WTC11 (cell line): ENCODE measurements around the gene ANO1. TPM values are rescaled to one million over a fixed set of nuclear protein-coding genes. Genes with fewer than 3 reads are reported as not detected.

Experiments used
- ATAC-seq: fragments of 200-7000 bp; cut with Tn5 transposase; 2 replicates; pipeline ENCODE4 v1.10.0; 2021; ENCODE audit warnings: mild to moderate bottlenecking, moderate library complexity
- CTCF ChIA-PET: fragments of 300-600 bp; sonication (Branson Sonifier 250); formaldehyde crosslinking; loops from one replicate; lab custom pipeline; 2021; ENCODE audit warnings: antibody characterized with exemption; lab: Charles Lee
- POLR2A ChIA-PET: fragments of 350-600 bp; sonication (Branson Sonifier 250); formaldehyde crosslinking; loops from one replicate; lab custom pipeline; 2021; ENCODE audit warnings: antibody characterized with exemption; lab: Charles Lee
- DNase-seq: peaks from one replicate; pipeline ENCODE4 v3.0.0; 2021; ENCODE audit warnings: low spot score
- H3K27ac Mint-ChIP-seq: 2 replicates; pipeline ENCODE4 v1.8.0; 2021; ENCODE audit warnings: mixed read lengths
- H3K27me3 Mint-ChIP-seq: 2 replicates; pipeline ENCODE4 v1.8.0; 2021; ENCODE audit warnings: low read depth, mild to moderate bottlenecking, moderate library complexity, mixed read lengths
- H3K36me3 Mint-ChIP-seq: 2 replicates; pipeline ENCODE4 v1.8.0; 2021; ENCODE audit warnings: mixed read lengths
- H3K4me1 Mint-ChIP-seq: 2 replicates; pipeline ENCODE4 v1.8.0; 2022; ENCODE audit warnings: mixed read lengths
- H3K4me3 Mint-ChIP-seq: 2 replicates; pipeline ENCODE4 v1.8.0; 2021; ENCODE audit warnings: mild to moderate bottlenecking, moderate library complexity, mixed read lengths
- H3K9me3 Mint-ChIP-seq: 2 replicates; pipeline ENCODE4 v1.8.0; 2021; ENCODE audit warnings: mixed read lengths
- CBFB ChIP-seq: sonication (generic); formaldehyde crosslinking; IDR thresholded peaks from 2 replicates; pipeline ENCODE4 v1.8.1; 2022; ENCODE audit warnings: mild to moderate bottlenecking, low read depth, missing genetic modification reagents
- CTCF ChIP-seq: fragments of 200-600 bp; IDR thresholded peaks from 2 replicates; pipeline ENCODE4 v1.8.0; 2022; ENCODE audit warnings: antibody characterized with exemption
- E2F4 ChIP-seq: sonication (generic); formaldehyde crosslinking; IDR thresholded peaks from 2 replicates; pipeline ENCODE4 v1.8.1; 2022; ENCODE audit warnings: low read depth, mild to moderate bottlenecking, moderate library complexity, missing genetic modification reagents, borderline replicate concordance
- E2F5 ChIP-seq: sonication (generic); formaldehyde crosslinking; IDR thresholded peaks from 2 replicates; pipeline ENCODE4 v1.8.1; 2022; ENCODE audit warnings: mild to moderate bottlenecking, moderate library complexity, missing genetic modification reagents
- FOXP1 ChIP-seq: sonication (generic); formaldehyde crosslinking; IDR thresholded peaks from 2 replicates; pipeline ENCODE4 v1.8.0; 2022; ENCODE audit warnings: missing genetic modification reagents, mild to moderate bottlenecking, moderate library complexity, borderline replicate concordance
- IRF2 ChIP-seq: sonication (generic); formaldehyde crosslinking; IDR thresholded peaks from 2 replicates; pipeline ENCODE4 v1.8.0; 2022; ENCODE audit warnings: low read depth, missing genetic modification reagents, borderline replicate concordance
- MXD4 ChIP-seq: fragments of 250-450 bp; sonication (Bioruptor Pico); IDR thresholded peaks from 2 replicates; pipeline ENCODE4 v1.8.0; 2021; ENCODE audit warnings: mild to moderate bottlenecking, moderate library complexity, borderline replicate concordance
- NFE2L1 ChIP-seq: sonication (generic); formaldehyde crosslinking; IDR thresholded peaks from 2 replicates; pipeline ENCODE4 v1.8.1; 2023; ENCODE audit warnings: missing genetic modification reagents
- NFYB ChIP-seq: sonication (generic); formaldehyde crosslinking; conservative IDR thresholded peaks from 2 replicates; pipeline ENCODE4 v1.8.0; 2022; ENCODE audit warnings: low read depth, missing genetic modification reagents
- PRRX2 ChIP-seq: fragments of 250-450 bp; sonication (Bioruptor Pico); IDR thresholded peaks from 2 replicates; pipeline ENCODE4 v1.8.0; 2021; ENCODE audit warnings: mild to moderate bottlenecking
- RELA ChIP-seq: sonication (generic); formaldehyde crosslinking; IDR thresholded peaks from 2 replicates; pipeline ENCODE4 v1.8.1; 2022; ENCODE audit warnings: missing genetic modification reagents, mild to moderate bottlenecking, borderline replicate concordance
- ZBTB21 ChIP-seq: sonication (generic); formaldehyde crosslinking; IDR thresholded peaks from 2 replicates; pipeline ENCODE4 v1.8.1; 2023; ENCODE audit warnings: mild to moderate bottlenecking, missing genetic modification reagents, borderline replicate concordance
- ZNF232 ChIP-seq: sonication (generic); formaldehyde crosslinking; IDR thresholded peaks from 2 replicates; pipeline ENCODE4 v1.8.0; 2022; ENCODE audit warnings: mild to moderate bottlenecking, missing genetic modification reagents
- ZNF263 ChIP-seq: sonication (generic); formaldehyde crosslinking; IDR thresholded peaks from 2 replicates; pipeline ENCODE4 v1.8.1; 2022; ENCODE audit warnings: low read depth, mild to moderate bottlenecking, moderate library complexity, missing genetic modification reagents
- ZNF416 ChIP-seq: fragments of 250-450 bp; sonication (Bioruptor Pico); IDR thresholded peaks from 2 replicates; pipeline ENCODE4 v1.9.0; 2021; ENCODE audit warnings: mild to moderate bottlenecking, inconsistent platforms
- ZNF423 ChIP-seq: fragments of 250-450 bp; sonication (Bioruptor Pico); IDR thresholded peaks from 2 replicates; pipeline ENCODE4 v2.1.2; 2022; ENCODE audit warnings: mild to moderate bottlenecking, moderate library complexity
- ZNF671 ChIP-seq: fragments of 250-450 bp; sonication (Bioruptor Pico); IDR thresholded peaks from 2 replicates; pipeline ENCODE4 v1.8.0; 2021; ENCODE audit warnings: mild to moderate bottlenecking
- total RNA-seq: library from RNA; stranded (reverse); gene quantifications from 3 replicates; pipeline ENCODE4 v1.2.3, GENCODE V29; 2021
- TF ChIP-seq, protein P1 (sequence below): sonication (generic); formaldehyde crosslinking; IDR thresholded peaks from 2 replicates; pipeline ENCODE4 v1.8.0; 2023; ENCODE audit warnings: missing genetic modification reagents
- TF ChIP-seq, protein P2 (sequence below): sonication (generic); formaldehyde crosslinking; IDR thresholded peaks from 2 replicates; pipeline ENCODE4 v1.8.1; 2023; ENCODE audit warnings: mild to moderate bottlenecking, missing genetic modification reagents
- TF ChIP-seq, protein P3 (sequence below): sonication (generic); formaldehyde crosslinking; IDR thresholded peaks from 2 replicates; pipeline ENCODE4 v1.8.1; 2023; ENCODE audit warnings: mild to moderate bottlenecking, moderate library complexity, missing genetic modification reagents

The ANO1 gene
- total RNA-seq, 1 experiment from 2014 or later, result 4.1 TPM

- TF ChIP-seq ZNF416 (CRISPR knock-in tag) (no peak), ZBTB21 (CRISPR knock-in tag) (no peak)
These were observed 108.3 kb downstream of the ANO1 start (continued) for GRCh38 chr11:70186420-70186819.

DNA sequence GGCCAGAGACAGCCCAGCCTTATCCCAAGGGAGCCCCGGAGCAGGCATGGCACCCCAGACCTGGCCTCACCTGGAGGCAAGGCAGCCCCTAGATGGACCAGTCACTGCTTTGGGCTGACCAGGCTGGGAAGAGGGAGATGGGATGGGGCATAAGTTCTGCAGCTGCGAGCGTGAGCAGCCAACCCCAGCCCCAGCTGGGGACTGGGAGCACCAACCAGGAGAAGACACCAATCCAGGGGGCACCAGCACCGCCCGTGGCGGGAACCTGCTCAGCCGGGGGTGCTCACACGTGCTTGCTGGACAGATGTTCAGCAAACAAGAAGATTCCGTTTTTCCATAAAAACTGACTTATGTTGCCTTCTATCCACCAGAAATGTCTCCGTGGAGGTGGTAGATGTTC is 108.8 kb downstream of the ANO1 start:
- ATAC-seq (no peak), DNase-seq (no peak)
- H3K4me1 Mint-ChIP-seq, result peaks cover 3% of the 10 kb centered on the region
- no peaks in the 10 kb centered on the region for H3K27me3 Mint-ChIP-seq
- no peaks in the 10 kb centered on the region; the same call in 1 of the 2 replicates for H3K9me3 Mint-ChIP-seq
- CTCF ChIA-PET, result interaction anchor here (0.7 to 1.4 kb wide), 3 partner anchors 8 to 272 kb away, joined by 4 to 6 read pairs (median 5); no protein-coding TSS in a partner anchor
- POLR2A ChIA-PET, result no interaction called here
- H3K4me3 Mint-ChIP-seq, result no peak overlapping the region
- no peak overlapping the region for H3K27ac Mint-ChIP-seq
- TF ChIP-seq MXD4, result no peak
- no peak for TF ChIP-seq NFE2L1 (CRISPR knock-in tag)
- TF ChIP-seq IRF2 (CRISPR knock-in tag), result no peak
- no peak for TF ChIP-seq NFYB (CRISPR knock-in tag)
- no peak for TF ChIP-seq E2F4 (CRISPR knock-in tag)
- TF ChIP-seq, protein P1, sequence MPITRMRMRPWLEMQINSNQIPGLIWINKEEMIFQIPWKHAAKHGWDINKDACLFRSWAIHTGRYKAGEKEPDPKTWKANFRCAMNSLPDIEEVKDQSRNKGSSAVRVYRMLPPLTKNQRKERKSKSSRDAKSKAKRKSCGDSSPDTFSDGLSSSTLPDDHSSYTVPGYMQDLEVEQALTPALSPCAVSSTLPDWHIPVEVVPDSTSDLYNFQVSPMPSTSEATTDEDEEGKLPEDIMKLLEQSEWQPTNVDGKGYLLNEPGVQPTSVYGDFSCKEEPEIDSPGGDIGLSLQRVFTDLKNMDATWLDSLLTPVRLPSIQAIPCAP, result no peak
- no peak for TF ChIP-seq ZNF423 (CRISPR knock-in tag)
- TF ChIP-seq ZNF671 (CRISPR knock-in tag), result no peak
- no peak for TF ChIP-seq CBFB (CRISPR knock-in tag)
- H3K36me3 Mint-ChIP-seq, result no peaks in the 10 kb centered on the region

DNA sequence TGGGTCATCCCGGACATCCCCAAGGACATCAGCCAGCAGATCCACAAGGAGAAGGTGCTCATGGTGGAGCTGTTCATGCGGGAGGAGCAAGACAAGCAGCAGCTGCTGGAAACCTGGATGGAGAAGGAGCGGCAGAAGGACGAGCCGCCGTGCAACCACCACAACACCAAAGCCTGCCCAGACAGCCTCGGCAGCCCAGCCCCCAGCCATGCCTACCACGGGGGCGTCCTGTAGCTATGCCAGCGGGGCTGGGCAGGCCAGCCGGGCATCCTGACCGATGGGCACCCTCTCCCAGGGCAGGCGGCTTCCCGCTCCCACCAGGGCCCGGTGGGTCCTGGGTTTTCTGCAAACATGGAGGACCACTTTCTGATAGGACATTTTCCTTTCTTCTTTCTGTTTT is 109.7 kb downstream of the ANO1 start:
- Mint-ChIP-seq H3K9me3 (no peaks in the 10 kb centered on the region; the same call in 1 of the 2 replicates), H3K27me3 (no peaks in the 10 kb centered on the region), H3K27ac (no peak overlapping the region), H3K4me1 (peaks cover 3% of the 10 kb centered on the region), H3K4me3 (no peak overlapping the region), H3K36me3 (no peaks in the 10 kb centered on the region)
- TF ChIP-seq PRRX2, result no peak
- TF ChIP-seq ZNF423 (CRISPR knock-in tag), result no peak
- TF ChIP-seq E2F5 (CRISPR knock-in tag), result no peak
- TF ChIP-seq ZNF232 (CRISPR knock-in tag), result no peak
- TF ChIP-seq ZNF416 (CRISPR knock-in tag), result no peak
- TF ChIP-seq CTCF, result no peak
- no peak for TF ChIP-seq ZNF263 (CRISPR knock-in tag)
- no peak for TF ChIP-seq FOXP1 (CRISPR knock-in tag)
- DNase-seq, result no peak
- ChIA-PET POLR2A (interaction anchor here (0.5 kb wide), 1 partner anchor 60 kb away, joined by 3 read pairs; no protein-coding TSS in a partner anchor), CTCF (interaction anchor here (0.9 to 1.6 kb wide), 4 partner anchors 9 to 269 kb away, joined by 3 to 6 read pairs (median 4); no protein-coding TSS in a partner anchor)
- no peak for ATAC-seq

GRCh38 chr11:70189622-70190021 is 111.5 kb downstream of the ANO1 start:
- ChIA-PET POLR2A (no interaction called here), CTCF (no interaction called here)
- ATAC-seq (no peak), DNase-seq (no peak)
- Mint-ChIP-seq H3K36me3 (no peaks in the 10 kb centered on the region), H3K4me3 (no peak overlapping the region), H3K9me3 (no peaks in the 10 kb centered on the region; the same call in 1 of the 2 replicates), H3K4me1 (peaks cover 3% of the 10 kb centered on the region), H3K27me3 (no peaks in the 10 kb centered on the region), H3K27ac (no peak overlapping the region)
- TF ChIP-seq RELA (CRISPR knock-in tag), result no peak
- TF ChIP-seq, protein P2, sequence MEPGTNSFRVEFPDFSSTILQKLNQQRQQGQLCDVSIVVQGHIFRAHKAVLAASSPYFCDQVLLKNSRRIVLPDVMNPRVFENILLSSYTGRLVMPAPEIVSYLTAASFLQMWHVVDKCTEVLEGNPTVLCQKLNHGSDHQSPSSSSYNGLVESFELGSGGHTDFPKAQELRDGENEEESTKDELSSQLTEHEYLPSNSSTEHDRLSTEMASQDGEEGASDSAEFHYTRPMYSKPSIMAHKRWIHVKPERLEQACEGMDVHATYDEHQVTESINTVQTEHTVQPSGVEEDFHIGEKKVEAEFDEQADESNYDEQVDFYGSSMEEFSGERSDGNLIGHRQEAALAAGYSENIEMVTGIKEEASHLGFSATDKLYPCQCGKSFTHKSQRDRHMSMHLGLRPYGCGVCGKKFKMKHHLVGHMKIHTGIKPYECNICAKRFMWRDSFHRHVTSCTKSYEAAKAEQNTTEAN (CRISPR knock-in tag), result no peak
- TF ChIP-seq, protein P3, sequence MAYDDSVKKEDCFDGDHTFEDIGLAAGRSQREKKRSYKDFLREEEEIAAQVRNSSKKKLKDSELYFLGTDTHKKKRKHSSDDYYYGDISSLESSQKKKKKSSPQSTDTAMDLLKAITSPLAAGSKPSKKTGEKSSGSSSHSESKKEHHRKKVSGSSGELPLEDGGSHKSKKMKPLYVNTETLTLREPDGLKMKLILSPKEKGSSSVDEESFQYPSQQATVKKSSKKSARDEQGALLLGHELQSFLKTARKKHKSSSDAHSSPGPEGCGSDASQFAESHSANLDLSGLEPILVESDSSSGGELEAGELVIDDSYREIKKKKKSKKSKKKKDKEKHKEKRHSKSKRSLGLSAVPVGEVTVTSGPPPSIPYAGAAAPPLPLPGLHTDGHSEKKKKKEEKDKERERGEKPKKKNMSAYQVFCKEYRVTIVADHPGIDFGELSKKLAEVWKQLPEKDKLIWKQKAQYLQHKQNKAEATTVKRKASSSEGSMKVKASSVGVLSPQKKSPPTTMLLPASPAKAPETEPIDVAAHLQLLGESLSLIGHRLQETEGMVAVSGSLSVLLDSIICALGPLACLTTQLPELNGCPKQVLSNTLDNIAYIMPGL (CRISPR knock-in tag), result no peak
- no peak for TF ChIP-seq MXD4
